ENCODE results near the gene SLC6A6.

- no peak for TF ChIP-seq CTCF (IDR thresholded peaks at IDR 0.05)
- TF ChIP-seq POLR2A (IDR thresholded peaks at IDR 0.05): no peak
These were observed 24.0 kb upstream of the SLC6A6 start for GRCh38 chr3:14378415-14378814.

Measured in body of pancreas (tissue), 4 donors.